ENCODE data around the gene TBC1D9B.

The TBC1D9B gene

DNA sequence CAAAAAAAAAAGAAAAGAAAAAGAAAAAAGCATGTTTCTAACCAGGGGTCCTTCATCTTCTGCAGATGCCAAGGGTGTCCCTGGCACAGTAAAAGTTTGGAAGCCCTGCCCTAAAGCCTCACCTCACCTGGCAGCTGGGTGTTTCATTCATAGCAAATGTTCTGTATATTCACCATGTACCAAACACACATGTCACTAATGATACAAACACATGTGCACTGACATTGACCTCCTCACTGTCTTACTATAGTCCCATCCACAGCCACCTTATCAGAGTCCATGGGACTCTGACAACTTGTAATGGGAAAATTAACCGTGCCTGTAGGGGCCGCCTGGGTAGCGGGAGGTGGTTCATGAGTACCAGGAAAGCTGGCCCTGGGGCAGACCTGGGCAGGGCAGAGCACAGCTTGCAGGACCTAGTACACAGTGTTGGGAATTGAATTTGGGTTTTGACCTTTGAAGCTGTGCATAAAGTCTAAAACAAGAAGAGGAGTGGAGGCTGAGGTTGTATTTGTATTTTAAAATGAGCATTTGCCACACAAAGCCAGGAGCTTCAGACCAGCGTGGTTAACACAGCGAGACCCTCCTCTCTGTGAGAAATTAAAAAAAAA, 94.6 kb downstream of the TBC1D9B start:
- H3K27ac Mint-ChIP-seq, result no peak overlapping the region
- H3K36me3 Mint-ChIP-seq (ENCODE audit: low read depth), result peaks cover 42% of the 10 kb centered on the region
- TF ChIP-seq, protein P1, sequence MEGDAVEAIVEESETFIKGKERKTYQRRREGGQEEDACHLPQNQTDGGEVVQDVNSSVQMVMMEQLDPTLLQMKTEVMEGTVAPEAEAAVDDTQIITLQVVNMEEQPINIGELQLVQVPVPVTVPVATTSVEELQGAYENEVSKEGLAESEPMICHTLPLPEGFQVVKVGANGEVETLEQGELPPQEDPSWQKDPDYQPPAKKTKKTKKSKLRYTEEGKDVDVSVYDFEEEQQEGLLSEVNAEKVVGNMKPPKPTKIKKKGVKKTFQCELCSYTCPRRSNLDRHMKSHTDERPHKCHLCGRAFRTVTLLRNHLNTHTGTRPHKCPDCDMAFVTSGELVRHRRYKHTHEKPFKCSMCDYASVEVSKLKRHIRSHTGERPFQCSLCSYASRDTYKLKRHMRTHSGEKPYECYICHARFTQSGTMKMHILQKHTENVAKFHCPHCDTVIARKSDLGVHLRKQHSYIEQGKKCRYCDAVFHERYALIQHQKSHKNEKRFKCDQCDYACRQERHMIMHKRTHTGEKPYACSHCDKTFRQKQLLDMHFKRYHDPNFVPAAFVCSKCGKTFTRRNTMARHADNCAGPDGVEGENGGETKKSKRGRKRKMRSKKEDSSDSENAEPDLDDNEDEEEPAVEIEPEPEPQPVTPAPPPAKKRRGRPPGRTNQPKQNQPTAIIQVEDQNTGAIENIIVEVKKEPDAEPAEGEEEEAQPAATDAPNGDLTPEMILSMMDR (IDR thresholded peaks at IDR 0.05), result no peak
- peaks cover 9% of the 10 kb centered on the region for H3K4me1 Mint-ChIP-seq
- no peak for DNase-seq
- H3K4me3 Mint-ChIP-seq, result no peak overlapping the region
- H3K27me3 Mint-ChIP-seq (ENCODE audit: low read depth, poor library complexity), result peaks cover 16% of the 10 kb centered on the region
- no peaks in the 10 kb centered on the region for H3K9me3 Mint-ChIP-seq

GRCh38 chr5:179812135-179812825, 95.4 kb downstream of the TBC1D9B start:
- no peak overlapping the region for H3K4me3 Mint-ChIP-seq
- peaks cover 8% of the 10 kb centered on the region for H3K27me3 Mint-ChIP-seq (ENCODE audit: low read depth, poor library complexity)
- H3K9me3 Mint-ChIP-seq, result no peaks in the 10 kb centered on the region
- TF ChIP-seq, protein P1 (IDR thresholded peaks at IDR 0.05), result no peak
- H3K4me1 Mint-ChIP-seq, result peaks cover 5% of the 10 kb centered on the region
- H3K27ac Mint-ChIP-seq, result no peak overlapping the region
- H3K36me3 Mint-ChIP-seq (ENCODE audit: low read depth), result peaks cover 42% of the 10 kb centered on the region
- no peak for DNase-seq

Measured in nephron progenitor cell (in vitro differentiated cells).